Dendritic cell treated with granulocyte-macrophage colony-stimulating factor and Interleukin-4, amounts not matched to agents 40 ng/mL and 50 ng/mL, for 4 days (primary cell): ENCODE data around the gene STXBP5.
A peak's percentile ranks its signal among the peaks of the same experiment; 100 is the strongest.

Experiments used
- H3K27ac Mint-ChIP-seq: one replicate; pipeline ENCODE4 v1.8.0; 2022; ENCODE audit warnings: mild to moderate bottlenecking, mixed read lengths
- H3K27me3 Mint-ChIP-seq: one replicate; pipeline ENCODE4 v1.8.0; 2022; ENCODE audit warnings: mild to moderate bottlenecking, mixed read lengths
- H3K36me3 Mint-ChIP-seq: one replicate; pipeline ENCODE4 v1.8.0; 2022; ENCODE audit warnings: low read depth, mixed read lengths
- H3K4me1 Mint-ChIP-seq: one replicate; pipeline ENCODE4 v1.8.0; 2022; ENCODE audit warnings: low read depth, mixed read lengths
- H3K4me3 Mint-ChIP-seq: one replicate; pipeline ENCODE4 v1.8.0; 2022; ENCODE audit warnings: mild to moderate bottlenecking, moderate library complexity, mixed read lengths
- H3K9me3 Mint-ChIP-seq: one replicate; pipeline ENCODE4 v1.8.0; 2022; ENCODE audit warnings: mixed read lengths
- intact Hi-C: fragments of 100-400 bp; cut with micrococcal nuclease; formaldehyde crosslinking; loops from one replicate; pipeline ENCODE4 v1.15.0; 2022

The STXBP5 gene

DNA sequence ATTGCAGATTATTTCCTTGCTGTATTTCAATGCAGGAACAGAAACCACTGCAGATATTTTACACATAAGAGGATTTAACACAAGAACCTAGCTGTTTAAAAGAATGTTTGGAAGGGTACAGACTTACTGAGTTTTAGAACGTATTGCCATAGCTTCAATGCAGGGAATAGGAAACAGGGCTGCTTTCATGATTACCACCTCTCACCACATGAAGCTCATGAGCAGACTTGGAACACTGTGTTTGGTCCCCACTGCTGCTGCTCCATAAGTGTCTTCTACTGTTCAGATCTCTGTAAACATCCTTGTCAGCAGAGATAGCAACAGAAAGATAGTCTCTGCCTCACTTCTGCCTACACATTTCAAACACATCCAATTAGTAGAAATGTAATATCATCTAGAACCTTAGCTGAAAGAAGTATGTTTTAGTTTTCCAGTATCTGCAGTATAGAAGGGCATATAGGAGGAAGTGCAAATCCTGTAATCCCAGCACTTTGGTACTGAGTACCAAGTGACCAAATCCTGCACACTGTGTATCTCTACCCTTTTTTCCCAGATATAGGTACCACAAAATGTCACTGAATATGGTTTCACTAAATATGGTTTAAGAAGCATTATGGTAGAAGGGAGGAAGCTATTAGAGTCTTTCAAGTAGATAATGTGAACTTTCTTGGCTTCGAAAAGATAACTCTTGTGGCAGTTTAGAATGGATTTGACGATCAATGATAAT is 51.9 kb downstream of the STXBP5 start:
- Mint-ChIP-seq H3K4me3 (no peak overlapping the region), H3K4me1 (peaks cover 14% of the 10 kb centered on the region), H3K27ac (no peak overlapping the region), H3K27me3 (no peaks in the 10 kb centered on the region), H3K36me3 (peaks cover 27% of the 10 kb centered on the region), H3K9me3 (peaks cover 25% of the 10 kb centered on the region)
- intact Hi-C loops = no loop called here

DNA sequence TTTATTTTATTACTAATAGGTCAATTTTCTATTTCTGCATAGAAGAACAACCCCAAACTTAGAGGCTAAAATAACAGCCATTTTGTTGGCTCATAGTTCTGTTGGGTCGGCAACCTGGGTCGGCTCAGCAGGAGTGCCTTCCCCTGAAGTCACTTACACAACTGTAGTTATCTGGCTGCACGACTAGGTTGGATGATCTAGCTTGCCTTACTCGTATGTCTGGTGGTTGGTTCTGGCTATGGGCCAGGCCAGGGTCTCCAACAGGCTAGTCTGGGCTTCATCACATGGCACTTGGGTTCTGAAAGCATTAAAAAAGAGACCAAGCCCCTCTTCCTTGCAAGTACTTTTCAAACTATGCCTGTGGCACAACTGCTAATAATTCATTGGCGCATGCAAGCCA is 53.5 kb downstream of the STXBP5 start:
- H3K27ac Mint-ChIP-seq = no peak overlapping the region
- H3K27me3 Mint-ChIP-seq = no peaks in the 10 kb centered on the region
- peaks cover 14% of the 10 kb centered on the region for H3K4me1 Mint-ChIP-seq
- H3K4me3 Mint-ChIP-seq = no peak overlapping the region
- H3K36me3 Mint-ChIP-seq = peaks cover 10% of the 10 kb centered on the region
- H3K9me3 Mint-ChIP-seq = peaks cover 9% of the 10 kb centered on the region
- intact Hi-C loops = no loop called here

DNA sequence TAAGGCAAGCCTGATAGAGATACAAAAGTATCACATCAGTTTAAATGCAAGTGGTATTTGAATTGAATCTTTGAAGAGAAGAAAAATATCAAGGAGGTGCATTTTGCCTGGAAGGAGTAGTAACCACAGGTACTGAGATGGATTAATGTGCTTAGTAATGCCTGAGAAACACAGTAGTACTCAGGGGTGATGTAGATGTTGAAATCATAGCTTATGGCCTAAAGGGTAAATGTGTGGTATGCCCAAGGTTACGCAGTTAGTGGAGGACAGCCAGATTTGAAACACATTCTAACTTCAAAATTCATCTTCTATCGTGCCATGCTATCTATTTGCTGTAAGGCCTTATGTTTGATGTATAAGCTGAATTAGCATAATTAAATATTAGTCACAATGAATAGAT is 55.9 kb downstream of the STXBP5 start:
- H3K9me3 Mint-ChIP-seq = no peaks in the 10 kb centered on the region
- H3K27me3 Mint-ChIP-seq = no peaks in the 10 kb centered on the region
- H3K4me1 Mint-ChIP-seq = peaks cover 14% of the 10 kb centered on the region
- intact Hi-C loops = no loop called here
- H3K4me3 Mint-ChIP-seq = no peak overlapping the region
- H3K36me3 Mint-ChIP-seq = peaks cover 14% of the 10 kb centered on the region
- no peak overlapping the region for H3K27ac Mint-ChIP-seq

DNA sequence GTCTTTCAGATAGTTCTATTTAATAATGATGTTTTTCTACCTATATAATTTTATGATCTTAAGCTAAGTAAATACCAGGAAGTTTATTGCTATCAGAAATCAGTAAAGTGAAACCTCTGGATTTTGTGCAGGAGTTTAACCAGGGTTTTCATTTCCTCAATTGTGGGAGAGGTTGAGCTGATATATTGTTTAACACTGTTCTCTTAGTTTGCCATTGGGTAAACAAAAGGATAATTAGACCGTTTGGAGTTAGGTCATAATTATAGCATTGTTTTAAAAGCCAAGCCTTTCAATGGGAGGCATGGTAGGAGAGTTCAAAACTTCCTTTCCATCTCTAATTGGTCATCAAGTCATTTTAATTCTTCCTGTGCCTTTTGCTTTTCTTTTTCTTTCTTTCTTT is 58.7 kb downstream of the STXBP5 start:
- intact Hi-C loops = no loop called here
- Mint-ChIP-seq H3K4me3 (no peak overlapping the region), H3K4me1 (no peaks in the 10 kb centered on the region), H3K36me3 (peaks cover 38% of the 10 kb centered on the region), H3K27me3 (no peaks in the 10 kb centered on the region), H3K9me3 (no peaks in the 10 kb centered on the region), H3K27ac (no peak overlapping the region)

DNA sequence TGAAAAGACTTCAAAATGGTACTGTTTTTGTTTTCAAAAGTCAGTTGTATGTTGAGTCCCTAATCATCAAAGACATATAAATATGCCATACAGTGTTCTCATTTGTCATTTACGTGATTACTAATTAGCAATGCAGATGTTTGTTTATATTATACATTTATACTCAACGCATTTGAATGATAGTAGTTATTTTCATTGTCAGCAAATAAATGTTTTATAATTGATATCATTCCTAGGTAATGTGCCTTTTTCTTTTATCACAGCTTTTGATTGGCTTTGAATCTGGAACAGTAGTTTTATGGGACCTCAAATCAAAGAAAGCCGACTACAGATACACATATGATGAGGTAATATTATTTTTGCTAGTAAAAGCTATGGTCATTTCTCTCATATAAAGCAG is 62.6 kb downstream of the STXBP5 start:
- Mint-ChIP-seq H3K9me3 (no peaks in the 10 kb centered on the region), H3K36me3 (peaks cover 66% of the 10 kb centered on the region), H3K27me3 (no peaks in the 10 kb centered on the region), H3K4me3 (no peak overlapping the region), H3K4me1 (no peaks in the 10 kb centered on the region), H3K27ac (no peak overlapping the region)
- intact Hi-C loops = no loop called here

DNA sequence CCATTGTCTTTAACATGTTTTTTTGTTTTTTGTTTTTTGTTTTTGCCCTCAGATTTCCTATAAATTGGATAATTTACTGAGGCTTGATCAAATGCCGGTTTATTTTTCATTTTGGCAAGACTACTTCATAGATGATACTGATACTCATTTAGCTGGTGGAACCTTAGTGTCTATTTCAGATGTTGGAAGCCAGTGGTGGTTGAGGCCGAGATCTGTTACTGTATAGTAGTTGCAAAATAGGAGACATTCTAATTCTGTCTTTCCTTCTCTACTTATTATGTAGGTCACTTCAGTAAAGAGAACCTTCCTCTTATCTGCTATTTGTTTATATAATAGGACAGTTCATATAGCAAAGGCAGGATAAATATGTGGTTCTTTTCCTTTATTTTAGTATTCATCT is 63.4 kb downstream of the STXBP5 start:
- intact Hi-C loops = no loop called here
- Mint-ChIP-seq H3K36me3 (peaks cover 70% of the 10 kb centered on the region), H3K4me3 (no peak overlapping the region)

DNA sequence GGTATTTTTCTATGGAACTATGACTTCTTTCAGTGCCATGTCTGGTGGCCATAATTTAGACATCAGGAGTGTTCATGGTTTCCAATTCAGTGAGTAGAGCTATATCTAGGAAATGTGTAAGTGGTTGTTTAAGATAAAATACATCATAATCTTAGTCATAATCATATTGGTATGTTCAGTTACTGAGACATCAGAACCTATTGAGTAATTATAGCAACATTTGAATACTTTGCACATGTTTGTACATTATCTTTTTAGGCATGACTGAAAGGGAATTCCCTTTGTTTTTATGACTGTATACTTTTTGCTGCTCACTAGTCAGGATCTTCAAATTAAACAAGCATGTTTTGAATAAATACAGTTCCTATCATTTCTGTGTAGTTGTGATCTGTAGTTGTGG is 64.0 kb downstream of the STXBP5 start:
- no peaks in the 10 kb centered on the region for H3K4me1 Mint-ChIP-seq
- peaks cover 72% of the 10 kb centered on the region for H3K36me3 Mint-ChIP-seq
- H3K27ac Mint-ChIP-seq = no peak overlapping the region
- H3K27me3 Mint-ChIP-seq = no peaks in the 10 kb centered on the region
- intact Hi-C loops = no loop called here
- H3K4me3 Mint-ChIP-seq = no peak overlapping the region
- no peaks in the 10 kb centered on the region for H3K9me3 Mint-ChIP-seq

More for the DNA sequence above, 63.4 kb downstream of the STXBP5 start:
- Mint-ChIP-seq H3K4me1 (no peaks in the 10 kb centered on the region), H3K27me3 (no peaks in the 10 kb centered on the region), H3K9me3 (no peaks in the 10 kb centered on the region), H3K27ac (peak overlapping the region; percentile 7)

DNA sequence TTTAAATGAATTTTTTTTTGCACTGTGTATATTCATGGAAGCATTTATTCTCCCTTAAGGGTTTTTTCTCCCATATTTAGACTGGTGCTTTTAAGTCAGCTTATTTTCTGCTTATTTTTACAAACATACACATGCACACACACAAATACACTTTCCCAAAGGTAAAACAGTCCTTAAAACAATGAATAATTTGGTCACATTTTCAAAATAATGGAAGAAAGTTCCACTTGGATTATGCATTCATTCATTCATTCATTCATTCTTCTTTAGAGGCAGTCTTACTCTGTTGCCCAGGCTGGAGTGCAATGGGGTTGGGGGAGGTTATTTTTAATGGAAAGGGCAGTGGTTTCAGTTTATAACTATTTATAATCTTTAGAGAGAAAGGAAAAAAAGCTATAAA is 69.8 kb downstream of the STXBP5 start:
- Mint-ChIP-seq H3K9me3 (no peaks in the 10 kb centered on the region), H3K27ac (no peak overlapping the region), H3K36me3 (peaks cover 55% of the 10 kb centered on the region), H3K4me1 (no peaks in the 10 kb centered on the region), H3K4me3 (no peak overlapping the region), H3K27me3 (no peaks in the 10 kb centered on the region)
- intact Hi-C loops = no loop called here

DNA sequence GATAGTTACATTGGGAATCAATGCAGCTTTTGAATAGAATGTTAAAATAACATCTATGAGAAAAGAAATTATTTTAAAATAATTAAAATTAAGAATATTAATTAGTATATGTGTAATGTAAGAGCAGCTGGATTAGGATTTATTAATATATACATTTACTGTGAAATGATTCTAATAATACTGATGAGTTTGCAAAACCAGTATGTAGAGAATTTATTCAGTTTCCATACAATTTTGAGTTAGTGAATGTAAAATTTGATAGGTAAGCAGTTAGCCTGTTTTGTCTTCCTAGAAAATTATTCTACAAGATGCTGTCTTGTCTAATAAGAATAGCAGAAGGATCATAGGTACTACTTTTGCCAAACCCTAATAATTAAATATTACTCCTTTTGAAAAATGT is 70.6 kb downstream of the STXBP5 start:
- no peak overlapping the region for H3K4me3 Mint-ChIP-seq
- no peaks in the 10 kb centered on the region for H3K9me3 Mint-ChIP-seq
- H3K27ac Mint-ChIP-seq = no peak overlapping the region
- peaks cover 4% of the 10 kb centered on the region for H3K4me1 Mint-ChIP-seq
- intact Hi-C loops = no loop called here
- peaks cover 48% of the 10 kb centered on the region for H3K36me3 Mint-ChIP-seq
- H3K27me3 Mint-ChIP-seq = no peaks in the 10 kb centered on the region

DNA sequence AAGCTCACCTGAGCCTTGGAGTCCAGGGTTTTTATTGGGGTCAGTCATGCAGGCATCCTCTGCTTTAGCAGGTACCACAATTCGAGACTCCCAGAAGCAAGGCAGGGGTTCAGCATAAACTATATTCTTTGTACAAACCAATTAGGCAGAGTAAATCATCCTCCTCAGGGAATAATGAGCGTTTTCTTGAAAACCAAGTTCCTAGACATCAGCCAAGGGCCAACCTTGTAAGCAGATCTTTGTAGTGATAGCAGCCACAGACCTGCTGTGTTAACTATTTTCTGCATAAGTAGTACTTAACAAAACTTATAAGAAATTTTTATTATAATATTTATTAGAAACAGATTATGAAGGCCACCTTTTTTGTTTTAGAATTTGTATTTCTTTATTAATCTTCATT is 74.7 kb downstream of the STXBP5 start:
- intact Hi-C loops = no loop called here
- H3K9me3 Mint-ChIP-seq = no peaks in the 10 kb centered on the region
- H3K36me3 Mint-ChIP-seq = peaks cover 20% of the 10 kb centered on the region
- peaks cover 12% of the 10 kb centered on the region for H3K4me1 Mint-ChIP-seq
- H3K27me3 Mint-ChIP-seq = no peaks in the 10 kb centered on the region
- H3K4me3 Mint-ChIP-seq = no peak overlapping the region
- no peak overlapping the region for H3K27ac Mint-ChIP-seq

DNA sequence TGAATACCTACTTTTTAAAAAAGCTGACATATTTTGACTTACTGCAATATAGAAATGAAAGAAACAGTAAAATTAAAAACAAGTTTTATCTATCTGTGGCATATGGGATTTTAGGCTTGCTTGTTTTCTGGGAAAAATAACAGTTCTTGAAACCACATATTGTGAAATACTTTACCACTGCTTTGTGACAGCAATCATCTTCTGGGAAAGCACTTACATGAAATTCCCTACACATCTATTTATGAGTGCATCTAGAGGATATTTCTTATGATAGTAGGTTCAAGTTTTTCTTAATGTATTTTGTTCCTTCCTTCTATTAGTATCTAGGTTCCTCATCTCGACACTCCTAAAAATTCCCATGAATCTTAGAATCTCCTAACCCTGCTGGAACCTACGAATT is 75.2 kb downstream of the STXBP5 start:
- Mint-ChIP-seq H3K27me3 (no peaks in the 10 kb centered on the region), H3K27ac (no peak overlapping the region), H3K4me1 (peaks cover 15% of the 10 kb centered on the region), H3K9me3 (no peaks in the 10 kb centered on the region), H3K4me3 (no peak overlapping the region), H3K36me3 (peaks cover 17% of the 10 kb centered on the region)
- intact Hi-C loops = no loop called here

DNA sequence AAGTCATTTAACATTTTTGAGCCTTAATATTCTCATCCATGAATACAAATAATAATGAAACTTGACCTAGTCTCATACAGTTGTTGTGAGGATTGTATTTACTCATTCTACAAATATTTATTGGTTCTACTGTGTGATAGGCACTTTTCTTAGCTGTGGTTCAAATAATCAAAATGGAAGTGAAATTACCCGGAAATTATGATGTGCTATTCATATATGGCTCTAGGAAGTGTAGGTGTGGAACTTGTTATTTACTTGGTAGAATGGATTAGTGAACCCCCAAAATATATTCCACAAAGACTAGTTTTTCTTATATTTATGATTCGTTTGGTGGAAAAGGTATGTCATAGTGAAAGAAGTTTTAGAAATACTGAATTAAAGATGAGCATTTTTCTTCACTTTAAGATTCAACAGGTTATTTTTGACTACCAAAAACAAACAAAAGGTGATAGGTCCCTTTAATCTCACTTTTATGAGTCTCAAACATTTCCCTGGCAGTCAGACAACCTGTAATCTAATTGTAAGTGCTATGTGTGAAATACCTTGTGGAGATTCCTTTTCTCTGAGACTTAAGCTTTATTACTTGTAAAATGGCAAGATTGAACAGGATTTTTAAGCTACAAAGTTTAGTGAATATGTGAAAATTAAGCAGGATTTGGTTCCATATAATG is 77.8 kb downstream of the STXBP5 start:
- peaks cover 11% of the 10 kb centered on the region for H3K36me3 Mint-ChIP-seq
- no peaks in the 10 kb centered on the region for H3K9me3 Mint-ChIP-seq
- no peak overlapping the region for H3K27ac Mint-ChIP-seq
- intact Hi-C loops = no loop called here
- H3K4me1 Mint-ChIP-seq = peaks cover 29% of the 10 kb centered on the region
- H3K27me3 Mint-ChIP-seq = no peaks in the 10 kb centered on the region
- no peak overlapping the region for H3K4me3 Mint-ChIP-seq

DNA sequence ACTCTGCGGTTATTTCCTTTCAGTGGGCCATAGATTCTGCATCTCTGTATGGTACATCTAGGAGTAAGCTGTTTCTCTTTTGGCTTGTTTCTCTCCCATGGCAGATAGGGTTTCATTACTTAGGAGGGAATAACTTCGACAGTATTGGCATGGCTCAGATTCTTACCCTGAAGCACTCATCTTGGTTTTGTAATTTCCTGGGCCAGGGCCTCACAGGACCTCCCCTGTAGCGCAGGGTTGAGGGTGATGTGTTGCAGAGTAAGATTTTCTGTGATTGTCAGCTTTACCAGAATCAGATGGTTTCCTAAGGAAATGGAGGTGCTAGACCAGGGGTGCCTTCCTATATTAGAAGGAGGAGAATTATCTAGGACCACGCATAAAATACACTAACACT is 78.3 kb downstream of the STXBP5 start:
- Mint-ChIP-seq H3K4me1 (peaks cover 29% of the 10 kb centered on the region), H3K36me3 (peaks cover 8% of the 10 kb centered on the region), H3K27me3 (no peaks in the 10 kb centered on the region), H3K27ac (no peak overlapping the region), H3K9me3 (no peaks in the 10 kb centered on the region), H3K4me3 (no peak overlapping the region)
- intact Hi-C loops = no loop called here

DNA sequence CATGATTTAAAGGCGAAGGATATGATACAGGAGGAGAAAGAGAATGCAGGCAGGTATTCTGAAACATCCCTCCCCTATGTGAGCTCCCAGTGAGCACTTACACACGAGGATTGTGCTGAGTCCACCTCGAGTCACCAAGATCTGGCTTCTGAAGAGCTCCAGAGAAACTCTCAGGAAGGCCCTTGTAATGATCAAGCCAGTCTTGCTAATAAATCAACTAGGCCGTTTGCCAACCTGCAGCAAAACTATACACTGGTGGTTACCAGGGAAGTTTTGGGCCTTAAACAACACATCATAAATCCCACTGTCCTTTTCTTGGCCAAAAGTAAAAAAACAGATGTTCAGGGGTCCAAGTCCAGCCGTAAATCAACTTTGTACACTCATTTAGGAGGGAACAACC is 79.2 kb downstream of the STXBP5 start:
- H3K9me3 Mint-ChIP-seq = no peaks in the 10 kb centered on the region
- no peaks in the 10 kb centered on the region for H3K27me3 Mint-ChIP-seq
- H3K4me3 Mint-ChIP-seq = no peak overlapping the region
- peaks cover 29% of the 10 kb centered on the region for H3K4me1 Mint-ChIP-seq
- H3K27ac Mint-ChIP-seq = no peak overlapping the region
- peaks cover 17% of the 10 kb centered on the region for H3K36me3 Mint-ChIP-seq
- intact Hi-C loops = no loop called here
